ENCODE measurements around the gene VPS4B.
"Not testable (repeated sequence)": the region's sequence is repeated elsewhere in the genome, so short reads cannot be mapped to it uniquely, and the experiment has no call there.

VPS4B gene
- total RNA-seq = 76.6 to 187 (median 110) reads per million in 3 experiments

- peak; percentile 100 for DNase-seq
Observed at GRCh38 chr18:63422087-63422863, at the start of gene VPS4B. VPS4B (minus strand) TSS chr18:63422476; CDS start chr18:63422259, 217 bp downstream.

DNA sequence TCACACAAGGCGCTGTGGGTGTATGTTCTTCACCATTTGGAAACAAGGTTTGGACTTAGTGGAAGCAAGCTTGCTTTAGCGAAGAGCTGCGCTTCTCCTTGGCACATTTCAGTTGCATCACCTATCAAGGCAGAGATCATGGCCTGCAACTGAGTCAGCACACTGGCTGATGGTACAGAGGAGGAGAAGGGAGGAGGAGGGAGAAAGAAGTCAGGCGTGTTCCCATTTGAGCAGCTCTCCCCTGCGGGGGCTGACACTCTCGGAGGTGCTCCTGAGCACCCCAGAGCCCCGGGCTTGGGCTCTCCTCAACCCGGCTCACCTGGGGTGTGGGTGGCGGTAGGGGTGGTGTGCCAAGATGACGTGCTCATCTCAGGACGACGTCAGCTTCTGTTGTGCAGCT is 48.5 kb upstream of the VPS4B start:
- no peak for DNase-seq

- no peak for DNase-seq
Observed at GRCh38 chr18:63468575-63468974, 46.3 kb upstream of the VPS4B start.

DNA sequence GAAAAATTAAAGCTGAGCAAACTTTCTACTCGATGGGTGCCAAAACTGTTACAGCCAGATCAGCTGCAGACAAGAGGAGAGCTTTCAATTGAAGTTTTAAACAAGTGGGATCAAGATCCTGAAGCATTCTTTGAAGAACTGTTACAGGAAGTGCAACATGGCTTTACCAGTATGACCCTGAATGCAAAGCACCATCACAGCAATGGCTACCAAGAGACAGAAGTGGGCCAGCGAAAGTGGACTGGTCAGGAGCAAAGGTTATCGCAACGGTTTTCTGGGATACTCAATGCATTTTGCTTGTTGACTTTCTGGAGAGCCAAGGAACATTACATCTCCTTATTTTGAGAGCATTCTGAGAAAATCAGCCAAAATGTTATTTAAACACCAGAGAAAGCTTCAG is 45.4 kb upstream of the VPS4B start:
- DNase-seq = no peak

GRCh38 chr18:63465059-63465458 is 42.8 kb upstream of the VPS4B start:
- DNase-seq = no peak

- no peak for DNase-seq
Observed at GRCh38 chr18:63464434-63464833, 42.2 kb upstream of the VPS4B start.

GRCh38 chr18:63460414-63460813 is 38.1 kb upstream of the VPS4B start:
- no peak for DNase-seq

- DNase-seq = no peak
Observed at GRCh38 chr18:63457977-63458376, 35.7 kb upstream of the VPS4B start.

GRCh38 chr18:63454497-63454896 is 32.2 kb upstream of the VPS4B start:
- DNase-seq = no peak

- DNase-seq = not testable (repeated sequence)
Observed at GRCh38 chr18:63452751-63453150, 30.5 kb upstream of the VPS4B start.

- DNase-seq = no peak
Observed at GRCh38 chr18:63451799-63452660, 29.8 kb upstream of the VPS4B start.

DNA sequence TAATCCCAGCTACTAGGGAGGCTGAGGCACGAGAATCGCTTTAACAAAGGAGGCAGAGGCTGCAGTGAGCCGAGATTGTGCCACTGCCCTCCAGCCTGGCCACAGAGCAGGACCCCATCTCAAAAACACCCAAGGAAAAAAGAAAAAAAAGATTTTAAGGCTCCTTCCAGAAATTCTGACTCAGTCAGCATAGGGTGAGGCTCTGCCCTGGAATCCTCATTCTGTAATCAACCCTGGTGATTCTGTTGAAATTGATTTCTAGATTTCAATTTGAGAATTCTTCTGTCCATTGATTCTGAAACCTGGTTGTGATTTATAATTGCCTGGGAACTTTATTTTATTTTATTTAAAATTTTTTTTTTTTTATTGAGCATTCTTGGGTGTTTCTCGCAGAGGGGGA is 27.1 kb upstream of the VPS4B start:
- DNase-seq = no peak

DNA sequence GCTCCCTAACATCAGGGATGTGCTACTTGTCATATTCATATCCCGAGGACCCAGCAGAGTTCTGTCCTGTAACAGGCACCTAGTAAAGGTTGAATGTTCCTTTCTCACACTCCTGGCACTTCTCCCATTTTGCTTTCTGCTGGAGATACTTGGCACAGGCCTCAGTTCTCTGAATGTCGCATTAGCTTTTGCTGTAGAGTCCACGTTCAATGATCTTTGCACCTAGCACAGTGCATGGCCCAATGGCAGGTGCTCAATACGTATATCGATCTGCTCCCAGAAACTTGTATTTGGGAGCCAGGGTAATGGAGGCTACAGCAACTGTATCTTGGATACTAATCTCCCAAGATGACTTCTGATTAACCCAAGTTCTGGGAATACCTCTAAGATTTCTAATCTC is 24.8 kb upstream of the VPS4B start:
- no peak for DNase-seq

GRCh38 chr18:63446266-63446665 is 24.0 kb upstream of the VPS4B start:
- no peak for DNase-seq

DNA sequence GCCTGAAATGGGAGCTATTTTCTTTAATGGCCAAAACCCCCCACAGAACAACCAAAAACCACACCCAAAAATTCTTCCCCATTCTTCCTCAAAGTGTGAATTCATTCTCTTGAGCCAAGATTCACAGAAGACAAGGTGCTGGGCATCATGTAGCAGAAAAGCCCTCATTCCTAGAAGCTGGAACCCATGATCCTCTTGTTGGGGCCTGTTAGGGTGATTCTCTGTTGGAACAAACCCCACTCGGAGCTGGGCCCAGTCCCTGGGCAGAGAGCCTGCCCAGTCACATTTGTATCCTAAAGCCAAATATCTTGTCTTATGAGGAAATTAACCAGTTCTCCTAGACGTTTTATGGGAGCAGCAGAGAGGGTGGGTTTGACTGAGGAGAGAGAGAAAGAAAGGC is 22.8 kb upstream of the VPS4B start:
- no peak for DNase-seq

- no peak for DNase-seq
Observed at GRCh38 chr18:63444580-63444979, 22.3 kb upstream of the VPS4B start.

GRCh38 chr18:63443829-63444228 is 21.6 kb upstream of the VPS4B start:
- no peak for DNase-seq

GRCh38 chr18:63440881-63441280 is 18.6 kb upstream of the VPS4B start:
- no peak for DNase-seq

DNA sequence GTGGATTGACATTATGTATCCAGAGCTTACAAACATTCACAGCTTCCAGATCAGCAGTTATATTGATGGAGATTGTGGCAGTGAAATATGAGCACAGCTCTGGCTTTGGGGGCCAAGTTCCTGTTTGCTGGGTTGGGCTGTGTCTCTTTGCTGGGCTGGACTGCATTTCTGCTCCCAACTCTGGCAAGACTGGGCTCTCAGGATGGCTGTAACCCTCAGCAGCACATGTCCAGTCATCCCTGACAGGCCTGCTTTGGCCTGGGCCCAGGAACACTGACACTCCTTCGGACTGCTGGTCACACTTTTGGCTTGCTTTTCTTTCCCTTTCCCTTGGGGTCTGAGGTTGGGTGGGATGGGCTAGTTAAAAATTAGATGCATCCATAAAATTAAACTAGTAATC is 17.9 kb upstream of the VPS4B start:
- no peak for DNase-seq

DNA sequence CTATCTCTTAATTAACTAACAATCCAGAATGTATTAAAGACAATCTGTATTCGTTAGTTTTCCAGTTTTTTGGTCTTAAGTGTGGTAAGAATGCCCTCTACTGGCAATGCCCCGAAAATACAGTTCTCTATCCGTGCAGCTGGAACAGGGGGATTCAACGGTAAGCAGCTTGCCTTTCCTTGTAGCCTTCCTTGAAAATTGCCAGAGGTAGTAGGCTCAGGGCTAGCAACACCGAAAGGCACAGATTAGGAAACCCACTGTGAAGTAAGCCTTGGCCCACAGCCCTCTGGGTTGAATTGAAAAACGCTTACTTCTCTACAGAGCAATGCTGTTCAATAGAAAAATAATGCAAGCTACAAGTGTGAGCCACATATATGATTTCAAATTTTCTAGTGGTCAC is 17.1 kb upstream of the VPS4B start:
- DNase-seq = peak; percentile 46

GRCh38 chr18:63438181-63438580 is 15.9 kb upstream of the VPS4B start:
- no peak for DNase-seq

DNA sequence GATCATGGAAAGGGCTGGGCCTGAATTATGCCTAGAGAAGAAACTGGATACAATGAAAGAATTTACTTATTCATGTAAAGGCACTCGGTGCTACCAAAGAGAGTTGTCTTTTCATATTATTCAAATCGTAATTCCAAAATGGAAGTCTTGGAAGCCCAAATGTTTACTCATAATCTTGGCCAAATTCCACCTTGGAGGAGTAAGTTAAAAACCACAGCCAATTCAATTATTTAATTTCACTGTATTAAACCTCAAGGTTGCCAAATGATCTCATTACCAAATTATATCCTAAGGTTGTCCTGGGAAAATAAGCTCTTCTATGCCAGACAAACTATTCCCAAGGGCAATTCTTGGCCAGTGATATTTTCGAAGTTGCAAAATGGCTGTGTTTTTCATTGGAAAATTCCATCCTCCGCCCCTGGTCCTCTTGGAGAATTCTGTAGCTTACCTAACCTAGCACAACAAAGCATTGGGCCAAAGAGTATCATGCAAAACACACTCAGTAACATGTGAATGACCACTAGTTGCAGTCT is 11.1 kb upstream of the VPS4B start:
- no peak for DNase-seq

- no peak for DNase-seq
Observed at GRCh38 chr18:63431180-63431579, 8.9 kb upstream of the VPS4B start.

DNA sequence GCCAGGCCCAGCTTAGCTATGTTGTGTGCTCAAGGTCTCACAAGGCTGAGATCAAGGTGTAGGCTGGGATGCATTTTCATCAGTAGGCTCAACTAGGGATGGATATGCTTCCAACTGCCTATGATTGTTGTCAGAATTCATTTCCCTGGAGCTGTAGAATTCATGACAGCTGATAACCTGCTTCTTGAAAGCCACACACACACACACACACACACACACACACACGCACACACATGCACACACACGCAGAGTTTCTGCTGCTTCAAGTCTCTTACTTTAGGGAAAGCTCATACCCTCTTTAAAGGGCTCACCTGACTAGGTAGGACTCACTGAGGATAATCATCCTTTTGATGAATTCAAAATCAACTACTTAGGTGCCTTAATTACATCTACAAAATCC is 8.2 kb upstream of the VPS4B start:
- DNase-seq = no peak
